GM19328 (cell line): ENCODE data around the gene TRAF3IP3.

Experiments
- ATAC-seq: cut with Tn5 transposase; IDR thresholded peaks from one replicate; pipeline ENCODE4 v1.9.1; 2021; ENCODE audit warnings: mild to moderate bottlenecking, moderate library complexity; ENCODE audit not compliant: unreplicated experiment

TRAF3IP3 gene

GRCh38 chr1:209823143-209824041, 67.5 kb downstream of the TRAF3IP3 start:
- ATAC-seq = peak; percentile 43

GRCh38 chr1:209825591-209826434, 70.0 kb downstream of the TRAF3IP3 start:
- ATAC-seq = no peak

GRCh38 chr1:209827384-209828262, 71.8 kb downstream of the TRAF3IP3 start, which contains the start of gene UTP25:
Gene UTP25, plus strand, starts transcription at chr1:209827972. Its CDS starts 92 bp downstream, at chr1:209828064.
- ATAC-seq = peak; percentile 88

GRCh38 chr1:209829716-209830115, 73.9 kb downstream of the TRAF3IP3 start:
- ATAC-seq = no peak

- ATAC-seq = no peak
These were observed 74.9 kb downstream of the TRAF3IP3 start for GRCh38 chr1:209830722-209831121.

GRCh38 chr1:209831615-209832014, 75.8 kb downstream of the TRAF3IP3 start:
- ATAC-seq = no peak
